ENCODE results near the gene GNRH2. TPM values are rescaled to one million over a fixed set of nuclear protein-coding genes. Genes with fewer than 3 reads are reported as not detected.

The GNRH2 gene
- total and polyA plus RNA-seq, 5 experiments from 2014 or later, result 1.5 to 1.9 TPM; not detected in 3

DNA sequence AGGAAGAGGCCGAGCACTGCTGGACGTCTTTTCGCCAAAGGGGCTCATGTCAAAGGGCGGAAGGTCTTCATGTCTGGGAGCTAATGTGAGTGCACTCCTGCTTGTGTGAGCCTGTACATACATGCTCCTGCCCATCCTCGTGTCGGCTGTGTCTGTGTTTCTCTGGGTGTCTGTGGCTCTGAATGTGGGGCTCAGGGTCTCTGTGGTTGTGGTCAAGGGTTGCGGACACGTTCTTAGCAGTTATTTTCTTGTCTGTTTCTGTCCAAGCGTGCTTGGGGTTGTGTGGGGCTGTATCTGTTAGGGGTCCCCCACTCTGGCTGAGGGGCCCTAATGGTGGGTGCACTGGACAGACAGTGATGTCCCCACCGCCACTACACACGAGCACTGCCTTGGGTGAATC, 38.2 kb downstream of the GNRH2 start:
- ATAC-seq, result no peak
- Mint-ChIP-seq H3K9me3 (peaks cover 0 to 3% (median 0%) of the 10 kb centered on the region in 9 donors), H3K36me3 (no peaks in the 10 kb centered on the region), H3K27ac (peak overlapping the region in 1 of 10 donors; percentile 22), H3K4me3 (peak overlapping the region; percentile 26 to 82 (median 70)), H3K4me1 (peaks cover 11 to 28% (median 24%) of the 10 kb centered on the region in 4 donors), H3K27me3 (peaks cover 2 to 44% (median 21%) of the 10 kb centered on the region in 5 donors)
- POLR2A ChIA-PET, result no interaction called here
- DNase-seq, result no peak

DNA sequence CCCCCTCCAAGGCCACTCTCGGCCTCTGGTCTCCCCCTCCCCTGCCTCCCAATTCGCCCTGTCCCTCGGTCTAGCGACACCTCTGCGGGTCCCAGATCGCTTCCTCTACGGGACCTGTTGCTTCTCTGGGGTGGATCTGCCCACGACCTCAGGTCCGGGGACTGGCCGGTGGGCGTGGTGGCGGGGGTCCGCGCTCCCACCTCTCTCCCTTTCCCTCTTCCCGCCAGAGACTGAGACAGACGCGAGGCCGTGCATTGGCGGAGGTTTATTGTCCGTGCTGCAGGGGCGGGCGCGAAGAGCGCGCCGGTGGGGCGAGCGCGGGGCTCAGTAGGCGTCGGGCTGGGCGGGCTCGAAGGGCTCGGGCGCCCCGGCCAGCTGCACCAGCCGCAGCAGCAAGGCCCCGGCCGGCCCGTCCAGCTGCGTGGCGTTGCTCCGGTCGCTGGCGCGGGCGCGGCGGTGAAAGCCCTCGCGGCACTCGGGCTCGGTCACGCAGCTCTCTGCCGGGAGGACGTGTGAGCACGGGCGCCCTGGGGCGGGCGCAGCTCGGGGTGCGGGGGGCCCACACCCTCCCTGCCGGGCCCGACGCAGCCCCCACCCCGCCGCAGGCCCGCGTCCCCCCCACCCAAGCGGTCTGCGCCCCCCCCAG, 39.0 kb downstream of the GNRH2 start:
- H3K36me3 Mint-ChIP-seq, result no peaks in the 10 kb centered on the region
- H3K9me3 Mint-ChIP-seq, result peaks cover 0 to 3% (median 0%) of the 10 kb centered on the region in 9 donors
- H3K27ac Mint-ChIP-seq, result peak overlapping the region in 4 of 10 donors; percentile 1 to 85 (median 54)
- peak overlapping the region; percentile 49 to 82 (median 70) for H3K4me3 Mint-ChIP-seq
- H3K4me1 Mint-ChIP-seq, result peaks cover 11 to 21% (median 18%) of the 10 kb centered on the region in 4 donors
- POLR2A ChIA-PET, result interaction anchor here (0.8 to 4.0 kb wide), 4 partner anchors 9 to 150 kb away, joined by 3 to 45 read pairs (median 6); no protein-coding TSS in a partner anchor
- DNase-seq (no peak), ATAC-seq (peak; percentile 51 to 63)
- H3K27me3 Mint-ChIP-seq, result peaks cover 2 to 44% (median 21%) of the 10 kb centered on the region in 5 donors

DNA sequence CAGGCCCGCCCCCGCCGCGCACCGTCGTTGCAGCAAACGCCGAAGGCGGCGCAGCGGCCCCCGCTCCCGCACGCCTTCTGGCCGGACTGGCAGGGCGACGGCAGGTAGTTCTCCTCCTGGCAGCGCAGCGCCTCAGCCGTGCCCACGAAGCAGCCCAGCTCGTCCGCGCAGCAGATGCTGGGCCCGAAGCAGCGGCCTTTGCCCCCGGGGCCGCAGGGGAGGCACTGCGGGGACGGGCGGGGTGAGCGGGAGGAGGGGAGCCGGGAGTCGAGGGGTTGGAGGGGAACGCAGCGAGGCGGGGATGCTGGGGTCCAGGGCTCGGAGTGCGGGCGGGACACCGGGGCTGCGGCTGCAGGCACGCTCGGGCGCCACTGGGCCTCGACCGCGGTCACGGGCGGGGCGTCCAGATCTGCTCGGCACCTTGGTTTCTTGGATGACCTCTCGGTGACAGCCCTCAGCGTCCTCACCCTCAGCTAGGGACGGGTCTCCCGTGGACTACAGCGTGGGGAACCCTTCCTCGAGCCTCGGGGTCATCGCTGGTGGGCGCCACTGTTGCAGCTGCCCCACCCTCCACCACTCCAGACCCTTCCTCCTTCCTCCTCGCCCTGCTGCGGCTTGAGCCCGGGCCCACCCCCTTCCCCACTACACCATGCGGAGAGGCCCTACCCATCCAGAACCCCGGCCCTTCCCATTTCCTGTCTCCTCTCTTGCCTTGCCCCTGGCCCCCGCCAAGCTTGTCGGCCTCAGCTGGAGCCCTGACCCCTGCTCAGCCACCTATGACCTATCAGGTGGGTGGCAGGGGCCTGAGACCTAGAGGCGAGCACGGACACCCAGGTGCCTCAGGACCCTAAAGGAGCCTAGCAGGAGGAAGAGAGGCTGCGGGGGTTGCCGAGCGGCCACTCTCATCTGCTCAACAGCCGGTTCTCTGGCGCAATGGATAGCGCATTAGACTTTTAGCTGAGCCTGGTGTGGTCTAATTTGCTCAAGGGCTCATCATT, 39.8 kb downstream of the GNRH2 start:
- H3K4me3 Mint-ChIP-seq, result peak overlapping the region; percentile 15 to 87 (median 64)
- POLR2A ChIA-PET, result interaction anchor here (0.5 to 4.0 kb wide), 9 partner anchors 9 to 403 kb away, joined by 3 to 45 read pairs (median 4); no protein-coding TSS in a partner anchor
- DNase-seq, result peak in 1 of 10 donors; percentile 27
- H3K9me3 Mint-ChIP-seq, result no peaks in the 10 kb centered on the region
- ATAC-seq, result peak; percentile 52 to 68
- peak overlapping the region in 4 of 10 donors; percentile 28 to 34 (median 32) for H3K27ac Mint-ChIP-seq
- peaks cover 6 to 14% (median 12%) of the 10 kb centered on the region in 4 donors for H3K4me1 Mint-ChIP-seq
- H3K27me3 Mint-ChIP-seq, result peaks cover 2 to 44% (median 21%) of the 10 kb centered on the region in 5 donors
- no peaks in the 10 kb centered on the region for H3K36me3 Mint-ChIP-seq

DNA sequence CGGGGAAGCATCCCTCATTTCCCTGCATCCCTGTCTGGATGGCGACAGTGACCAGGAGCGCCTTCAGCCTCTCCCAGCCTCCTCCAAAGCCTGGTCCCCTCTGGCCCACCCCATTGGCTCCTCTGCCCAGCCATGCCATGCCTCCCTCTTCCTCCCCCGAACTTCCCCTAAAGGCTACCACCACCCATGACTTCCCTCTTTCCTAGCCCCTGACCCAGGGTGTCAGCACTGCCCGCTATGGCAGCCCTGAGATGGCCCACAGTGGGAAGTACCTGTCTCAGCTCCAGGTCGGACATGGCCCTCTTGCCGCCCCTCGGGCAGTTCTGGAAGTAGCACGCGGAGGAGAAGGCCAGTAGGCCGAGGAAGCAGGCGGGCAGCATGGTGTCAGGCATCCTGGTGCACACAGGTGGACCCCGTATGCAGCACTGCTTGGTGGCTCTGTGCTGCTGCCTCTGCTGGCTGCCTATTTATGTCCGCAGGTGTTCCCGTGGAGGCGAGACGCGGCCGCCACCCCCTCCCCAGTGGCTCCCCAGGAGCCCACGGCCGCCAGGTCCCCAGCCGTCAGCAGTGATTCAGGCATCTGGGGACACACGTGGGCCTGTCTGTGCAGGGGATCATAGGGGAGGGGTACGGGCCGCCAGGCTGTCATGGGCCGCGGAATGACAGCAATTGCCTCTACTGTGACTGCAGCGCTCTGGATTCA, 41.0 kb downstream of the GNRH2 start, which contains the start of gene AVP:
Gene AVP, minus strand, starts transcription at position 442 of the 703 bp plus-strand sequence. Its CDS starts 50 bp downstream, at position 392.
- Mint-ChIP-seq H3K36me3 (no peaks in the 10 kb centered on the region), H3K27me3 (peaks cover 2 to 44% (median 23%) of the 10 kb centered on the region in 5 donors), H3K4me3 (peak within 1 kb of the TSS; percentile 15 to 87 (median 66)), H3K27ac (peak within 1 kb of the TSS in 7 of 10 donors; percentile 8 to 53 (median 31)), H3K4me1 (peaks cover 6 to 14% (median 12%) of the 10 kb centered on the region in 4 donors), H3K9me3 (no peaks in the 10 kb centered on the region)
- ATAC-seq (no peak), DNase-seq (no peak)
- POLR2A ChIA-PET, result interaction anchor here (0.6 to 4.0 kb wide), 5 partner anchors 9 to 404 kb away, joined by 3 to 45 read pairs (median 4); no protein-coding TSS in a partner anchor

DNA sequence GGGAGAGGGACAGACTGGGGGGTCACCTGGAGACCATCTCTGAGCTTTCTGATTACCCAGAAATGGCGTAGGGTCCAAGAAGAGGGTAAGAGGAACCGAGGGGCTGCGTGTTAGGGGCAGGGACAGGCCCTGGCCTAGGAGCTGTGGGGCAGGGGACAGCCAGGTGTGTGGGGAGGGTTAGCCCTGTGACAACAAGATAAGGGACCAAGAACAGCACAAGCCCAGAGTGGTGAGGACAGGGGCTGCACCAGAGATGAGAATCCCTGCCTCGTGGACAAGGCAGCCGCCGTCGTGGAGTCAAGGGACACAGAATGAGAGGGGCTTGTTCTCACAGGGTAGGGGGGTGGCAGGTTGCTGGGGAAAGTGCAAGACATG, 41.6 kb downstream of the GNRH2 start:
- Mint-ChIP-seq H3K27ac (peak overlapping the region in 3 of 10 donors; percentile 8 to 53 (median 19)), H3K4me1 (peaks cover 11 to 19% (median 16%) of the 10 kb centered on the region in 4 donors), H3K4me3 (no peak overlapping the region), H3K27me3 (peaks cover 2 to 44% (median 24%) of the 10 kb centered on the region in 5 donors), H3K36me3 (no peaks in the 10 kb centered on the region), H3K9me3 (no peaks in the 10 kb centered on the region)
- no peak for DNase-seq
- ATAC-seq, result no peak
- POLR2A ChIA-PET, result interaction anchor here (0.6 to 4.0 kb wide), 2 partner anchors 8 to 243 kb away, joined by 4 to 45 read pairs; no protein-coding TSS in a partner anchor

DNA sequence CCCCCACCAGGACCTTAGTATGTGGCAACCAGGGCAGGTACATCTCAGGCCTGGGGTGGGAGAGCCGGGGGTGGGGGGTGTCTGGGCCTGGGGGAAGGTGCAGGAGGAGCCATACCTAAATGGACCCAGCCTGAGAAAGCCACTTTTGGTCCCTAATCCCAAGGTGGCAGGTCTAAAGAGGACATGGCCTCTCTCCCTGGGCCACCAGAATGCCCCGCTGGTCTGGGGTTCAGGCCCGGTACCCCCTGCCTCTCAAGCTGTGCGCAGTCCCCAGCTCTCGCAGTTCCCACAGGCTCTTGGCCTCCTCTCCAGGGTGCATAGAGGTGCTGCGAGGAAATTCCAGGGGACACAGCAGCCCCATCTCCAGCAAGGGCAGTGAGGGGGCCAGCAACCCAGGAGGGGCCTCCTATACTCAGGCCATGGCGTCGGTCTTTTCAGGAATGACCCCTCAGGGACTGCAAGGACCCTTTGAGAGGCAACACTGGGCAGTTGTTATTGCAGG, 42.2 kb downstream of the GNRH2 start:
- Mint-ChIP-seq H3K4me1 (peaks cover 17 to 26% (median 22%) of the 10 kb centered on the region in 4 donors), H3K27me3 (peaks cover 2 to 38% (median 22%) of the 10 kb centered on the region in 5 donors), H3K9me3 (no peaks in the 10 kb centered on the region), H3K27ac (peak overlapping the region in 1 of 10 donors; percentile 5), H3K36me3 (no peaks in the 10 kb centered on the region), H3K4me3 (no peak overlapping the region)
- ATAC-seq (no peak), DNase-seq (no peak)
- POLR2A ChIA-PET, result interaction anchor here (0.6 to 4.0 kb wide), 3 partner anchors 8 to 242 kb away, joined by 4 to 45 read pairs (median 4); no protein-coding TSS in a partner anchor

DNA sequence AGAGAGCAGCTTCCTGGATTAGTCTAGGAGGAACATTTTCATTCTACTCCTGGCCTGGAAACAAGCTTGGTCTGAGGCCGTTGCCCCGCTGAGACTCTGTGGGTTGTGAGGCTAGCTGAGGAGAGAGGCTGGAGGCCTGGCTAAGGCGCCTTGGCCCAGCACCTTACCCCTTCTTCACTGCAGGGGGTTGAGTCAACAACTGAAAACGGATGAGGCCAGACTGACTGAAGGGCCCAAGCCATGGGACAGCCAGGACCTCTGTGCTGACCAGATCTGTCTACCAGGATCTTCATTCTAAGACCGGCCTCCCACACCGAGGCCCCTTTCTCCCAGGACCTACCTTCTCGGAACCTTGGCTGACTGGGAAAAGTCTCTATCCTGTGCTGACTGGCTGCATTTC, 44.6 kb downstream of the GNRH2 start:
- H3K27ac Mint-ChIP-seq, result peak overlapping the region in 1 of 10 donors; percentile 22
- H3K9me3 Mint-ChIP-seq, result no peaks in the 10 kb centered on the region
- POLR2A ChIA-PET, result interaction anchor here (0.7 to 1.1 kb wide), 2 partner anchors 16 to 43 kb away, joined by 3 to 5 read pairs; no protein-coding TSS in a partner anchor
- peaks cover 0 to 19% (median 11%) of the 10 kb centered on the region in 5 donors for H3K27me3 Mint-ChIP-seq
- no peaks in the 10 kb centered on the region for H3K36me3 Mint-ChIP-seq
- ATAC-seq (no peak), DNase-seq (no peak)
- peaks cover 15 to 34% (median 33%) of the 10 kb centered on the region in 4 donors for H3K4me1 Mint-ChIP-seq
- H3K4me3 Mint-ChIP-seq, result no peak overlapping the region

DNA sequence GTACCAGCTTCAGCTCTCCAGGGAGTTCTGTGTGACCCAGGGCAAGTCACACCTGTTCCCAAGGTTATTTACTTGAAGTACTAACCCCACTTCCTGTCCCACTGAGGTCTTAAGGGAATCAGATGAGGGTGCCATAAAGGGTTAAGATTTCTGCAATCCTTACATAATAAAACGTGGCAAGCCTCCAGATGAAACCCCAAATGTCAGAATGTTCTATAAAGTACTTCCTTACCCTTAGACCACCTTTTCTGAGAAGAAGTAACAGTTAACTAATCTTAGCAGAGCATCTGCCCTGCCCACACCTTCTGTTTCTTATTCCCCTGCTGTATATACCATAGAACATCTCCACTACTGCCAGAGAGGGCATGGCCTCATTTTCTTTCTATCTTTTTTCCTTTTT, 47.1 kb downstream of the GNRH2 start:
- ATAC-seq, result peak in 1 of 2 donors; percentile 29
- H3K9me3 Mint-ChIP-seq, result no peaks in the 10 kb centered on the region
- peaks cover 0 to 8% (median 0%) of the 10 kb centered on the region in 5 donors for H3K27me3 Mint-ChIP-seq
- H3K4me1 Mint-ChIP-seq, result peaks cover 21 to 42% (median 41%) of the 10 kb centered on the region in 4 donors
- H3K36me3 Mint-ChIP-seq, result no peaks in the 10 kb centered on the region
- peak in 4 of 10 donors; percentile 25 to 61 (median 51) for DNase-seq
- peak overlapping the region; percentile 74 to 94 (median 89) for H3K27ac Mint-ChIP-seq
- H3K4me3 Mint-ChIP-seq, result peak overlapping the region in 9 of 10 donors; percentile 30 to 84 (median 49)
- POLR2A ChIA-PET, result interaction anchor here (0.7 to 6.0 kb wide), 7 partner anchors 7 to 113 kb away, joined by 3 to 63 read pairs (median 6); partner anchors contain the start of genes AVP and OXT

DNA sequence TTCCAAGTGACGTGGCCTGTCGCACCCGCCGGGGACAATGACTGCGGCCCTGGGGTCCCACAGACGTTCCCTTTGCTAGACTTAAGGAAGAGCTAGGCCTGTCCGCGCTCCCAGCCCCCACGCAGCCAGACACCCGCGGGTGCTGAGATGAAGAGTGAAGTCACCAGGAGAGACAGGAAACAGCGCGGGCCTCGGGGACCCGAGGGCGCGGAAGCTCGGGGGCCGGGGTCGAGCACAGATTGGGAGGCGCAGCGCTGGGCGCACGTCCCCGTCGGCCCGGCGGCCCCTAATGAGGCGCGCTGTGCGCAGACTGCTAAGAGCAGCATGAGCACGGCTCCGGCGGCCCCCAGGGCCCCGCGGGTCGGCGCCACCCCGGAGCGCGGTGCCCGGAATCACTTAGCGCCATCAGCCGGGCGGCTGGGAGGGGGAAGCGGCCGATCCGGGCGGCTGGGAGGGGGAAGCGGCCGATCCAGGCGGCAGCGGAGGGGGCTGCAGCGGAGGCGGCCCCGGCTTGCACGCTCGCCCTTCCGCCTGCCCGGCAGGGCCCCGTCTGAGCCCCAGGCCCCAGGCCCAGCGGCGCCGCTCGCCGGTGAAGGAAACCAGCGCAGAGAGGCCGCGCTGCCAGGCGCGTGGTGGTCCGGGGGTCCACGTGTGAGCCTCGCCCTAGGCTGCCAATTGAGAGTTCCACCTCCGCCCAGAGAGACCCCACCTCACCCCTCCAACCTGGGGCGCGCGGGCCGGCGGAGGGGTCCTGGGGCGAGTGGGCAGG, 49.4 kb downstream of the GNRH2 start:
- DNase-seq, result peak; percentile 35 to 82 (median 60)

DNA sequence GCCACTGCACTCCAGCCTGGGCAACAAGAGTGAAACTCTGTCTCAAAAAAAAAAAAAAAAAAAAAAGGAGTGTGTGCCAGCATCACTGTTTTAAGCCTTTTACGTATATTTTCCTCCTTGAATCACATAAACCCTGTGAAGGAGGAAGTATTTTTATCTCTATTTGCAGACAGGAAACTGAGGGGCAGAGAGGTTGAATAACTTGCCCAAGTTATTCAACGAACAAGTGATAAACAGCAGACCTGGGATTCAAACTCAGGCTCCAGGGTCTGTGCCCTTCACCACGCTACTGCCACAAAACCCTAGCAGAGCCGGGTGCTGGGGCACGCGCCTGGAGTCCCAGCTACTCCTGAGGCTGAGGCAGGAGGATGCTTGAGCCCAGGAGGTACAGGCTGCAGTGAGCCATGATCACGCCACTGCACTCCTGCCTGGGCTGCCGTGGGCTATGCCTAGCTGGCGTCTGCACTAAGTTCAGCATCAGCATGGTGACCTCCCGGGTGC, 50.5 kb downstream of the GNRH2 start:
- POLR2A ChIA-PET, result interaction anchor here (0.7 to 6.0 kb wide), 15 partner anchors 8 to 110 kb away, joined by 3 to 63 read pairs (median 17); partner anchors contain the start of genes AVP, FASTKD5, MRPS26 and OXT
- Mint-ChIP-seq H3K4me1 (peaks cover 22 to 44% (median 41%) of the 10 kb centered on the region in 4 donors), H3K27ac (peak overlapping the region; percentile 90 to 100 (median 99)), H3K36me3 (no peaks in the 10 kb centered on the region), H3K27me3 (peaks cover 0 to 6% (median 0%) of the 10 kb centered on the region in 5 donors), H3K9me3 (no peaks in the 10 kb centered on the region), H3K4me3 (peak overlapping the region; percentile 74 to 93 (median 85))
- peak in 9 of 10 donors; percentile 28 to 85 (median 72) for DNase-seq
- ATAC-seq, result peak; percentile 67

More for the DNA sequence above, 49.4 kb downstream of the GNRH2 start:
- Mint-ChIP-seq H3K9me3 (no peaks in the 10 kb centered on the region), H3K4me3 (peak overlapping the region; percentile 80 to 99 (median 94)), H3K27me3 (peaks cover 0 to 8% (median 0%) of the 10 kb centered on the region in 5 donors), H3K27ac (peak overlapping the region; percentile 93 to 100 (median 100)), H3K4me1 (peaks cover 22 to 44% (median 41%) of the 10 kb centered on the region in 4 donors), H3K36me3 (no peaks in the 10 kb centered on the region)
- peak; percentile 23 to 54 for ATAC-seq
- POLR2A ChIA-PET, result interaction anchor here (0.6 to 6.0 kb wide), 23 partner anchors 9 to 440 kb away, joined by 3 to 63 read pairs (median 6); partner anchors contain the start of genes AVP, FASTKD5, ITPA and MRPS26

All from naive thymus-derived CD8-positive, alpha-beta T cell (primary cell).